Tibial nerve (tissue), 4 donors: ENCODE measurements around the gene TEAD3.

Source experiments
- EP300 ChIP-seq, 2 donors: sonication (generic); formaldehyde crosslinking; IDR thresholded peaks; one replicate each; pipeline ENCODE4 v1.6.1; 2017; ENCODE audit warnings: antibody characterized with exemption in 2 of 2, mild to moderate bottlenecking in 1 of 2
- POLR2A ChIP-seq, 2 donors: fragments of 450-650 bp; IDR thresholded peaks; one replicate each; pipeline ENCODE4 v1.6.1; 2017; ENCODE audit warnings: antibody characterized with exemption in 2 of 2, mild to moderate bottlenecking in 2 of 2, moderate library complexity in 2 of 2
- TF ChIP-seq, protein P1 (sequence below), 5 experiments: fragments of 200-600 bp in 3 of 5; fragments of 450-650 bp in 2 of 5; sonication (generic) in 3 of 5; IDR thresholded peaks; one replicate each; pipeline ENCODE4 v1.5.1; 2016 to 2019; ENCODE audit warnings: antibody characterized with exemption in 5 of 5, mild to moderate bottlenecking in 3 of 5, moderate library complexity in 2 of 5

DNA sequence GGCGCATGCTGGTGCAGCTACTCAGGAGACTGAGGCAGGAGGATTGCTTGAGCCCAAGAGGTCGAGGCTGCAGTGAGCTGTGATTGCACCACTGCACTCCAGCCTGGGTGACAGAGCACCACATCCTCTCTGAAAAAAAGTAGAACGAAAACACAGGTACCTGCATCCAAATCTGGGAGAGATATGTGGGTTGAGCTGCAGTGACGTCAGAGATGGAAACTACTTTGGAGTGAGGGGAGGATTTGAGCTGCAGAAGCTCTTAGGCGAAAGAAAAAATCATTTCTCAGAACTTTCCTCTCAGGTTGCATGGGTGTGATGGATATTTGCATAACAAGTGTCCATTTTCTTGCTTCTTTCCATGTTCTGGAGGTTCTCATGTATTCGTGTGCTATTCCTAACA is 19.8 kb upstream of the TEAD3 start:
- TF ChIP-seq, protein P1, sequence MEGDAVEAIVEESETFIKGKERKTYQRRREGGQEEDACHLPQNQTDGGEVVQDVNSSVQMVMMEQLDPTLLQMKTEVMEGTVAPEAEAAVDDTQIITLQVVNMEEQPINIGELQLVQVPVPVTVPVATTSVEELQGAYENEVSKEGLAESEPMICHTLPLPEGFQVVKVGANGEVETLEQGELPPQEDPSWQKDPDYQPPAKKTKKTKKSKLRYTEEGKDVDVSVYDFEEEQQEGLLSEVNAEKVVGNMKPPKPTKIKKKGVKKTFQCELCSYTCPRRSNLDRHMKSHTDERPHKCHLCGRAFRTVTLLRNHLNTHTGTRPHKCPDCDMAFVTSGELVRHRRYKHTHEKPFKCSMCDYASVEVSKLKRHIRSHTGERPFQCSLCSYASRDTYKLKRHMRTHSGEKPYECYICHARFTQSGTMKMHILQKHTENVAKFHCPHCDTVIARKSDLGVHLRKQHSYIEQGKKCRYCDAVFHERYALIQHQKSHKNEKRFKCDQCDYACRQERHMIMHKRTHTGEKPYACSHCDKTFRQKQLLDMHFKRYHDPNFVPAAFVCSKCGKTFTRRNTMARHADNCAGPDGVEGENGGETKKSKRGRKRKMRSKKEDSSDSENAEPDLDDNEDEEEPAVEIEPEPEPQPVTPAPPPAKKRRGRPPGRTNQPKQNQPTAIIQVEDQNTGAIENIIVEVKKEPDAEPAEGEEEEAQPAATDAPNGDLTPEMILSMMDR (IDR thresholded peaks at IDR 0.05): no peak
- TF ChIP-seq POLR2A (IDR thresholded peaks at IDR 0.05) (no peak), EP300 (IDR thresholded peaks at IDR 0.05) (no peak)
